Loucy (cell line): Measurements from ENCODE around the gene LYPD6.

ENCODE experiments used
- CTCF ChIP-seq: fragments of 200-600 bp; sonication (generic); conservative IDR thresholded peaks from 2 replicates; pipeline ENCODE4 v1.5.1; 2014; ENCODE audit warnings: mild to moderate bottlenecking, antibody characterized with exemption, low read length
- EZH2phosphoT487 ChIP-seq: fragments of 200-600 bp; IDR thresholded peaks from 2 replicates; pipeline ENCODE4 v1.6.1; 2018; ENCODE audit warnings: antibody characterized with exemption, mild to moderate bottlenecking, moderate library complexity, borderline replicate concordance

DNA sequence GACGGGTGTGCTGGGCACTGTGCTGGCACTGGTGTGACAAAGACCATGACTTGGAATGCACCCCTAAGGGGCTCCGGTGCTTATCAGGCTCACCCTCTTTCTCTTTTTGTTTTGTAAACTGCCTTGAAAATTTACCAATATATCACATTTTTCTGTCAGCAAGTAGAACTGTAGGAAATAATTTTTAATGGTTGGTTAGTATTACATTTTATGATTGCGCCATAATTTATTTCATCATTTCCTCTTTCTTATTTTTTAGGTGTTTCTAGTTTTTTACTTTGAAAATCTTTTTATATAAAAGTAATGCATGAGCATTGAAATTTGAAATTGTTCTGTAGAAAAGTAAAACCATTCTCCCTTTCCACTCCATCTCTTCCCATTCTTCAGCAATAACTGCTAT lies 156.3 kb downstream of the LYPD6 start:
- no peak for TF ChIP-seq CTCF
- no peak for TF ChIP-seq EZH2phosphoT487
